ENCODE measurements around the gene PLA2G4B.

Gene PLA2G4B

GRCh38 chr15:41817781-41818180 lies 20.9 kb upstream of the PLA2G4B start:
- no peaks in the 10 kb centered on the region for H3K9me3 Mint-ChIP-seq
- H3K4me3 Mint-ChIP-seq, result no peak overlapping the region
- H3K36me3 Mint-ChIP-seq, result peaks cover 31% of the 10 kb centered on the region
- H3K27ac Mint-ChIP-seq, result no peak overlapping the region
- ATAC-seq (no peak), DNase-seq (ENCODE audit: low spot score in 2 of 2) (no peak)
- H3K4me1 Mint-ChIP-seq, result no peaks in the 10 kb centered on the region

- H3K9me3 Mint-ChIP-seq, result no peaks in the 10 kb centered on the region
Observed at GRCh38 chr15:41819455-41820050, 19.1 kb upstream of the PLA2G4B start.

GRCh38 chr15:41820791-41821423 lies 17.7 kb upstream of the PLA2G4B start:
- H3K27ac Mint-ChIP-seq, result peak overlapping the region; percentile 23
- H3K4me3 Mint-ChIP-seq, result no peak overlapping the region
- no peaks in the 10 kb centered on the region for H3K9me3 Mint-ChIP-seq
- DNase-seq (ENCODE audit: low spot score in 2 of 2) (no peak), ATAC-seq (no peak)
- H3K4me1 Mint-ChIP-seq, result no peaks in the 10 kb centered on the region
- H3K36me3 Mint-ChIP-seq, result peaks cover 34% of the 10 kb centered on the region

More at GRCh38 chr15:41819455-41820050, 19.1 kb upstream of the PLA2G4B start:
- Mint-ChIP-seq H3K4me3 (no peak overlapping the region), H3K4me1 (no peaks in the 10 kb centered on the region), H3K36me3 (peaks cover 34% of the 10 kb centered on the region), H3K27ac (peak overlapping the region; percentile 49)
- DNase-seq (ENCODE audit: low spot score in 2 of 2), result no peak
- ATAC-seq, result no peak

GRCh38 chr15:41821831-41822230 lies 16.8 kb upstream of the PLA2G4B start:
- Mint-ChIP-seq H3K36me3 (peaks cover 35% of the 10 kb centered on the region), H3K27ac (peak overlapping the region; percentile 23)

GRCh38 chr15:41822471-41822870 lies 16.2 kb upstream of the PLA2G4B start:
- Mint-ChIP-seq H3K4me1 (peaks cover 9% of the 10 kb centered on the region), H3K9me3 (no peaks in the 10 kb centered on the region), H3K36me3 (peaks cover 31% of the 10 kb centered on the region), H3K4me3 (no peak overlapping the region), H3K27ac (no peak overlapping the region)
- no peak for ATAC-seq
- no peak for DNase-seq (ENCODE audit: low spot score in 2 of 2)

More at GRCh38 chr15:41821831-41822230, 16.8 kb upstream of the PLA2G4B start:
- H3K9me3 Mint-ChIP-seq, result no peaks in the 10 kb centered on the region
- ATAC-seq, result no peak
- no peak for DNase-seq (ENCODE audit: low spot score in 2 of 2)
- peaks cover 8% of the 10 kb centered on the region for H3K4me1 Mint-ChIP-seq
- H3K4me3 Mint-ChIP-seq, result no peak overlapping the region

GRCh38 chr15:41822957-41823356 lies 15.7 kb upstream of the PLA2G4B start:
- Mint-ChIP-seq H3K36me3 (peaks cover 27% of the 10 kb centered on the region), H3K4me3 (no peak overlapping the region), H3K4me1 (peaks cover 13% of the 10 kb centered on the region), H3K9me3 (no peaks in the 10 kb centered on the region), H3K27ac (no peak overlapping the region)
- ATAC-seq (no peak), DNase-seq (ENCODE audit: low spot score in 2 of 2) (no peak)

- ATAC-seq, result no peak
- DNase-seq (ENCODE audit: low spot score in 2 of 2), result no peak
- Mint-ChIP-seq H3K27ac (peak overlapping the region; percentile 64), H3K4me1 (peaks cover 16% of the 10 kb centered on the region), H3K9me3 (no peaks in the 10 kb centered on the region), H3K36me3 (peaks cover 29% of the 10 kb centered on the region), H3K4me3 (no peak overlapping the region)
Observed at GRCh38 chr15:41823502-41823901, 15.1 kb upstream of the PLA2G4B start.

- H3K4me1 Mint-ChIP-seq, result peaks cover 23% of the 10 kb centered on the region
- ATAC-seq (no peak), DNase-seq (ENCODE audit: low spot score in 2 of 2) (no peak)
- peak overlapping the region; percentile 64 for H3K27ac Mint-ChIP-seq
- no peak overlapping the region for H3K4me3 Mint-ChIP-seq
- H3K36me3 Mint-ChIP-seq, result peaks cover 23% of the 10 kb centered on the region
- H3K9me3 Mint-ChIP-seq, result no peaks in the 10 kb centered on the region
Observed at GRCh38 chr15:41824062-41824745, 14.4 kb upstream of the PLA2G4B start.

GRCh38 chr15:41825145-41825544 lies 13.5 kb upstream of the PLA2G4B start:
- Mint-ChIP-seq H3K36me3 (peaks cover 25% of the 10 kb centered on the region), H3K27ac (no peak overlapping the region), H3K9me3 (no peaks in the 10 kb centered on the region), H3K4me3 (no peak overlapping the region), H3K4me1 (peaks cover 30% of the 10 kb centered on the region)
- ATAC-seq (no peak), DNase-seq (ENCODE audit: low spot score in 2 of 2) (no peak)

- Mint-ChIP-seq H3K4me1 (peaks cover 37% of the 10 kb centered on the region), H3K4me3 (peak overlapping the region; percentile 77), H3K36me3 (peaks cover 27% of the 10 kb centered on the region), H3K27ac (peak overlapping the region; percentile 48), H3K9me3 (no peaks in the 10 kb centered on the region)
- DNase-seq (ENCODE audit: low spot score in 2 of 2), result no peak
- no peak for ATAC-seq
Observed at GRCh38 chr15:41825572-41826535, 12.8 kb upstream of the PLA2G4B start.

- H3K27ac Mint-ChIP-seq, result peak overlapping the region; percentile 53
- DNase-seq (ENCODE audit: low spot score in 2 of 2), result peak in 1 of 2 donors; percentile 17
Observed at GRCh38 chr15:41827290-41827879, 11.3 kb upstream of the PLA2G4B start.

GRCh38 chr15:41827880-41828806 lies 10.5 kb upstream of the PLA2G4B start, which contains the start of gene JMJD7:
Gene JMJD7, plus strand, starts transcription at chr15:41828092. Its CDS starts 33 bp downstream, at chr15:41828125.
- Mint-ChIP-seq H3K36me3 (peaks cover 25% of the 10 kb centered on the region), H3K9me3 (no peaks in the 10 kb centered on the region), H3K4me3 (peak within 1 kb of the TSS; percentile 77), H3K27ac (peak within 1 kb of the TSS; percentile 53), H3K4me1 (peaks cover 60% of the 10 kb centered on the region)
- DNase-seq (ENCODE audit: low spot score in 2 of 2), result peak; percentile 92 to 97
- peak; percentile 83 for ATAC-seq

More at GRCh38 chr15:41827290-41827879, 11.3 kb upstream of the PLA2G4B start:
- Mint-ChIP-seq H3K4me3 (peak overlapping the region; percentile 77), H3K4me1 (peaks cover 53% of the 10 kb centered on the region), H3K9me3 (no peaks in the 10 kb centered on the region), H3K36me3 (peaks cover 31% of the 10 kb centered on the region)
- peak; percentile 2 for ATAC-seq

- H3K9me3 Mint-ChIP-seq, result no peaks in the 10 kb centered on the region
- peaks cover 66% of the 10 kb centered on the region for H3K4me1 Mint-ChIP-seq
- DNase-seq (ENCODE audit: low spot score in 2 of 2) (no peak), ATAC-seq (no peak)
- peak overlapping the region; percentile 77 for H3K4me3 Mint-ChIP-seq
- H3K27ac Mint-ChIP-seq, result peak overlapping the region; percentile 53
- H3K36me3 Mint-ChIP-seq, result peaks cover 25% of the 10 kb centered on the region
Observed at GRCh38 chr15:41828807-41829141, 9.9 kb upstream of the PLA2G4B start.

All from stimulated activated effector memory CD8-positive, alpha-beta T cell treated with anti-CD3 and anti-CD28 coated beads, Interleukin-12 subunit alpha, Interleukin-12 subunit beta, amount 100 ng/mL, for 72 hours (primary cell).